MM.1S (cell line): Measurements from ENCODE around the gene UBL3.

Source experiments
- DNase-seq: peaks from one replicate; pipeline ENCODE4 v3.0.0-alpha.2; 2015
- H2AFZ ChIP-seq: fragments of 300-600 bp; sonication (generic); 2 replicates; pipeline ENCODE4 v1.6.0; 2016; ENCODE audit warnings: antibody characterized with exemption, low read length
- H3F3A ChIP-seq: fragments of 300-600 bp; sonication (generic); 2 replicates; pipeline ENCODE4 v1.6.1; 2016; ENCODE audit warnings: mild to moderate bottlenecking, antibody characterized with exemption, low read length, moderate library complexity, mixed read lengths; ENCODE audit not compliant: insufficient read depth
- H3K27ac ChIP-seq: fragments of 300-600 bp; sonication (generic); 2 replicates; pipeline ENCODE4 v1.5.1; 2016; ENCODE audit warnings: mild to moderate bottlenecking, low read length
- H3K27me3 ChIP-seq: fragments of 300-600 bp; sonication (generic); replicated peaks from 2 replicates; pipeline ENCODE4 v1.6.0; 2016; ENCODE audit warnings: low read length; ENCODE audit not compliant: insufficient read depth
- H3K36me3 ChIP-seq: fragments of 300-600 bp; sonication (generic); replicated peaks from 2 replicates; pipeline ENCODE4 v1.6.1; 2016; ENCODE audit warnings: mild to moderate bottlenecking, low read length, mixed read lengths; ENCODE audit not compliant: insufficient read depth
- H3K4me1 ChIP-seq: fragments of 300-600 bp; sonication (generic); 2 replicates; pipeline ENCODE4 v1.6.1; 2016; ENCODE audit warnings: low read length, mixed read lengths
- H3K4me2 ChIP-seq: fragments of 300-600 bp; sonication (generic); 2 replicates; pipeline ENCODE4 v1.6.0; 2016; ENCODE audit warnings: low read depth, low read length
- H3K4me3 ChIP-seq: fragments of 300-600 bp; sonication (generic); 2 replicates; pipeline ENCODE4 v1.5.1; 2016; ENCODE audit warnings: low read length, mixed read lengths
- H3K79me2 ChIP-seq: fragments of 300-600 bp; sonication (generic); 2 replicates; pipeline ENCODE4 v1.6.1; 2016; ENCODE audit warnings: mixed run types, low read length, mixed read lengths
- H3K9ac ChIP-seq: fragments of 300-600 bp; sonication (generic); 2 replicates; pipeline ENCODE4 v1.6.1; 2016; ENCODE audit warnings: low read length, mixed read lengths
- H3K9me2 ChIP-seq: fragments of 300-600 bp; sonication (generic); replicated peaks from 2 replicates; pipeline ENCODE4 v1.6.1; 2016; ENCODE audit warnings: mild to moderate bottlenecking, low read length, mixed read lengths; ENCODE audit not compliant: insufficient read depth
- H3K9me3 ChIP-seq: fragments of 300-600 bp; sonication (generic); replicated peaks from 2 replicates; pipeline ENCODE4 v1.6.1; 2016; ENCODE audit warnings: mild to moderate bottlenecking, low read length, mixed read lengths; ENCODE audit not compliant: insufficient read depth
- H4K20me1 ChIP-seq: fragments of 300-600 bp; sonication (generic); 2 replicates; pipeline ENCODE4 v1.6.1; 2016; ENCODE audit warnings: mild to moderate bottlenecking, low read length, moderate library complexity, mixed read lengths; ENCODE audit not compliant: insufficient read depth
- EZH2 ChIP-seq: fragments of 300-600 bp; sonication (generic); optimal IDR thresholded peaks from 2 replicates; pipeline ENCODE3; 2017; ENCODE audit warnings: low read depth, mild to moderate bottlenecking, antibody characterized with exemption, low read length, mixed read lengths
- EZH2phosphoT487 ChIP-seq: fragments of 300-600 bp; sonication (generic); IDR thresholded peaks from 2 replicates; pipeline ENCODE4 v1.6.1; 2018; ENCODE audit warnings: antibody characterized with exemption, low read length
- TF ChIP-seq, protein P1 (sequence below): fragments of 300-600 bp; sonication (generic); IDR thresholded peaks from 2 replicates; pipeline ENCODE4 v1.5.1; 2016; ENCODE audit warnings: antibody characterized with exemption, low read length, mixed read lengths

UBL3 gene

GRCh38 chr13:29859971-29860370 is 9.6 kb upstream of the UBL3 start:
- Histone ChIP-seq H3K4me3 (no peak overlapping the region), H3K4me1 (no peaks in the 10 kb centered on the region), H4K20me1 (no peaks in the 10 kb centered on the region), H3K9ac (no peak overlapping the region), H3K4me2 (no peak overlapping the region), H3K9me3 (no peaks in the 10 kb centered on the region), H3K36me3 (no peaks in the 10 kb centered on the region), H3F3A (no peaks in the 10 kb centered on the region), H3K27ac (no peak overlapping the region), H3K9me2 (no peaks in the 10 kb centered on the region), H3K27me3 (no peaks in the 10 kb centered on the region), H2AFZ (no peak overlapping the region), H3K79me2 (no peaks in the 10 kb centered on the region)
- DNase-seq: no peak
- no peak for TF ChIP-seq EZH2phosphoT487
- TF ChIP-seq EZH2: no peak
- TF ChIP-seq, protein P1, sequence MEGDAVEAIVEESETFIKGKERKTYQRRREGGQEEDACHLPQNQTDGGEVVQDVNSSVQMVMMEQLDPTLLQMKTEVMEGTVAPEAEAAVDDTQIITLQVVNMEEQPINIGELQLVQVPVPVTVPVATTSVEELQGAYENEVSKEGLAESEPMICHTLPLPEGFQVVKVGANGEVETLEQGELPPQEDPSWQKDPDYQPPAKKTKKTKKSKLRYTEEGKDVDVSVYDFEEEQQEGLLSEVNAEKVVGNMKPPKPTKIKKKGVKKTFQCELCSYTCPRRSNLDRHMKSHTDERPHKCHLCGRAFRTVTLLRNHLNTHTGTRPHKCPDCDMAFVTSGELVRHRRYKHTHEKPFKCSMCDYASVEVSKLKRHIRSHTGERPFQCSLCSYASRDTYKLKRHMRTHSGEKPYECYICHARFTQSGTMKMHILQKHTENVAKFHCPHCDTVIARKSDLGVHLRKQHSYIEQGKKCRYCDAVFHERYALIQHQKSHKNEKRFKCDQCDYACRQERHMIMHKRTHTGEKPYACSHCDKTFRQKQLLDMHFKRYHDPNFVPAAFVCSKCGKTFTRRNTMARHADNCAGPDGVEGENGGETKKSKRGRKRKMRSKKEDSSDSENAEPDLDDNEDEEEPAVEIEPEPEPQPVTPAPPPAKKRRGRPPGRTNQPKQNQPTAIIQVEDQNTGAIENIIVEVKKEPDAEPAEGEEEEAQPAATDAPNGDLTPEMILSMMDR: no peak

- Histone ChIP-seq H4K20me1 (no peaks in the 10 kb centered on the region), H3K36me3 (no peaks in the 10 kb centered on the region), H2AFZ (no peak overlapping the region), H3K27ac (no peak overlapping the region), H3K27me3 (no peaks in the 10 kb centered on the region), H3K4me3 (no peak overlapping the region), H3K9me2 (no peaks in the 10 kb centered on the region), H3K9ac (no peak overlapping the region), H3K4me1 (no peaks in the 10 kb centered on the region), H3K9me3 (no peaks in the 10 kb centered on the region), H3K79me2 (no peaks in the 10 kb centered on the region), H3K4me2 (no peak overlapping the region), H3F3A (no peaks in the 10 kb centered on the region)
- no peak for DNase-seq
- TF ChIP-seq EZH2: no peak
- TF ChIP-seq EZH2phosphoT487: no peak
- TF ChIP-seq, protein P1: no peak
Observed at GRCh38 chr13:29858667-29859066, 8.2 kb upstream of the UBL3 start.

- no peaks in the 10 kb centered on the region for H3F3A ChIP-seq
- no peaks in the 10 kb centered on the region for H3K36me3 ChIP-seq
- H3K9me2 ChIP-seq: no peaks in the 10 kb centered on the region
- H3K9ac ChIP-seq: no peak overlapping the region
- no peak overlapping the region for H3K4me2 ChIP-seq
- no peak overlapping the region for H3K27ac ChIP-seq
- no peak overlapping the region for H3K4me3 ChIP-seq
- DNase-seq: no peak
- no peaks in the 10 kb centered on the region for H3K27me3 ChIP-seq
- no peaks in the 10 kb centered on the region for H3K9me3 ChIP-seq
- no peak overlapping the region for H2AFZ ChIP-seq
- no peaks in the 10 kb centered on the region for H3K4me1 ChIP-seq
- H3K79me2 ChIP-seq: no peaks in the 10 kb centered on the region
- no peaks in the 10 kb centered on the region for H4K20me1 ChIP-seq
- TF ChIP-seq EZH2 (no peak), EZH2phosphoT487 (no peak)
- TF ChIP-seq, protein P1: no peak
Observed at GRCh38 chr13:29858231-29858630, 7.8 kb upstream of the UBL3 start.

- TF ChIP-seq, protein P1: no peak
- TF ChIP-seq EZH2phosphoT487 (no peak), EZH2 (no peak)
- Histone ChIP-seq H2AFZ (no peak overlapping the region), H3K79me2 (no peaks in the 10 kb centered on the region), H3K9me3 (no peaks in the 10 kb centered on the region), H3F3A (no peaks in the 10 kb centered on the region), H3K4me1 (no peaks in the 10 kb centered on the region), H3K9ac (no peak overlapping the region), H3K36me3 (no peaks in the 10 kb centered on the region), H3K4me2 (no peak overlapping the region), H3K9me2 (no peaks in the 10 kb centered on the region), H4K20me1 (no peaks in the 10 kb centered on the region), H3K27me3 (no peaks in the 10 kb centered on the region), H3K27ac (no peak overlapping the region), H3K4me3 (no peak overlapping the region)
- no peak for DNase-seq
Observed at GRCh38 chr13:29857085-29857484, 6.7 kb upstream of the UBL3 start.
